ENCODE results near the gene TRRAP. TPM values are rescaled to one million over a fixed set of nuclear protein-coding genes. Genes with fewer than 3 reads are reported as not detected.

The TRRAP gene
- polyA plus RNA-seq, 2 of the 4 experiments (the other 2 are of a cell fraction) = 12.2 to 22.1 TPM

DNA sequence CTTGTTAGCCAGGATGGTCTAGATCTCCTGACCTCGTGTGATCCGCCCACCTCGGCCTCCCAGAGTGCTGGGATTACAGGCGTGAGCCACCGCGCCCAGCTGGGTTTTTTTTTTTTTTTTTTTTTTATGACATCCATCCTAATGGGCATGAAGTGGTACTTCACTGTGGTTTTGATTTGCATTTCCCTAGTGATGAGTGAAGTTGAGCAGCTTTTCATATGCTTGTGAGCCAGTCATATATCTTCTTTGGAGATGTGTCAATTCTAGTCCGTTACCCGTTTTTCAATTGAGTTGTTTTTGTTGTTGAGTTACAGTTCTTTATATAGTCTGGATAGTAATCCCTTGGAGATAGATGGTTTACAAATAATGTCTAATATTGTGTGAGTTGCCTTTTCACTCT, 137.9 kb downstream of the TRRAP start:
- ChIA-PET POLR2A (interaction anchor here (0.6 kb wide), 1 partner anchor 111 kb away, joined by 5 read pairs; no protein-coding TSS in a partner anchor), CTCF (interaction anchor here (0.6 kb wide), 1 partner anchor 1488 kb away, joined by 3 read pairs; no protein-coding TSS in a partner anchor)
- Histone ChIP-seq H3K27ac (no peak overlapping the region), H3K4me2 (no peak overlapping the region), H3K9me3 (no peaks in the 10 kb centered on the region), H3K4me1 (no peaks in the 10 kb centered on the region), H3K4me3 (no peak overlapping the region)
- ATAC-seq = no peak
- TF ChIP-seq SREBF2 (IDR thresholded peaks at IDR 0.05) = no peak
- no peak for TF ChIP-seq TP53 (CRISPR knock-in tag; IDR thresholded peaks at IDR 0.05)
- no peak for TF ChIP-seq CHD2 (IDR thresholded peaks at IDR 0.05; ENCODE audit: low read length, partially characterized antibody)
- no peak for TF ChIP-seq POLR2AphosphoS2 (conservative IDR thresholded peaks at IDR 0.05; ENCODE audit: low read length)
- TF ChIP-seq, protein P1, sequence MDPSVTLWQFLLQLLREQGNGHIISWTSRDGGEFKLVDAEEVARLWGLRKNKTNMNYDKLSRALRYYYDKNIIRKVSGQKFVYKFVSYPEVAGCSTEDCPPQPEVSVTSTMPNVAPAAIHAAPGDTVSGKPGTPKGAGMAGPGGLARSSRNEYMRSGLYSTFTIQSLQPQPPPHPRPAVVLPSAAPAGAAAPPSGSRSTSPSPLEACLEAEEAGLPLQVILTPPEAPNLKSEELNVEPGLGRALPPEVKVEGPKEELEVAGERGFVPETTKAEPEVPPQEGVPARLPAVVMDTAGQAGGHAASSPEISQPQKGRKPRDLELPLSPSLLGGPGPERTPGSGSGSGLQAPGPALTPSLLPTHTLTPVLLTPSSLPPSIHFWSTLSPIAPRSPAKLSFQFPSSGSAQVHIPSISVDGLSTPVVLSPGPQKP (IDR thresholded peaks at IDR 0.05; ENCODE audit: low read depth, low read length) = no peak
- no peak for TF ChIP-seq JUNB (IDR thresholded peaks at IDR 0.05)
- TF ChIP-seq, protein P2, sequence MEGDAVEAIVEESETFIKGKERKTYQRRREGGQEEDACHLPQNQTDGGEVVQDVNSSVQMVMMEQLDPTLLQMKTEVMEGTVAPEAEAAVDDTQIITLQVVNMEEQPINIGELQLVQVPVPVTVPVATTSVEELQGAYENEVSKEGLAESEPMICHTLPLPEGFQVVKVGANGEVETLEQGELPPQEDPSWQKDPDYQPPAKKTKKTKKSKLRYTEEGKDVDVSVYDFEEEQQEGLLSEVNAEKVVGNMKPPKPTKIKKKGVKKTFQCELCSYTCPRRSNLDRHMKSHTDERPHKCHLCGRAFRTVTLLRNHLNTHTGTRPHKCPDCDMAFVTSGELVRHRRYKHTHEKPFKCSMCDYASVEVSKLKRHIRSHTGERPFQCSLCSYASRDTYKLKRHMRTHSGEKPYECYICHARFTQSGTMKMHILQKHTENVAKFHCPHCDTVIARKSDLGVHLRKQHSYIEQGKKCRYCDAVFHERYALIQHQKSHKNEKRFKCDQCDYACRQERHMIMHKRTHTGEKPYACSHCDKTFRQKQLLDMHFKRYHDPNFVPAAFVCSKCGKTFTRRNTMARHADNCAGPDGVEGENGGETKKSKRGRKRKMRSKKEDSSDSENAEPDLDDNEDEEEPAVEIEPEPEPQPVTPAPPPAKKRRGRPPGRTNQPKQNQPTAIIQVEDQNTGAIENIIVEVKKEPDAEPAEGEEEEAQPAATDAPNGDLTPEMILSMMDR (IDR thresholded peaks at IDR 0.05) = no peak
- TF ChIP-seq EHF (CRISPR knock-in tag; IDR thresholded peaks at IDR 0.05) = no peak
- TF ChIP-seq CBX2 (IDR thresholded peaks at IDR 0.05; ENCODE audit: borderline replicate concordance, low read depth) = no peak
- TF ChIP-seq POLR2A (IDR thresholded peaks at IDR 0.05; ENCODE audit: low read length) = no peak
- TF ChIP-seq FOSB (CRISPR knock-in tag; IDR thresholded peaks at IDR 0.05) = no peak
- TF ChIP-seq HOXA7 (CRISPR knock-in tag; IDR thresholded peaks at IDR 0.05) = no peak
- TF ChIP-seq CHD4 (IDR thresholded peaks at IDR 0.05; ENCODE audit: borderline replicate concordance) = no peak
- no peak for FAIRE-seq
- DNase-seq (ENCODE audit: low read depth in 1 of 2, low spot score in 1 of 2) = no peak
- WGBS (ENCODE audit: missing lambda C conversion rate) = 94% methylated on average over 8 of the region's 8 CpGs

DNA sequence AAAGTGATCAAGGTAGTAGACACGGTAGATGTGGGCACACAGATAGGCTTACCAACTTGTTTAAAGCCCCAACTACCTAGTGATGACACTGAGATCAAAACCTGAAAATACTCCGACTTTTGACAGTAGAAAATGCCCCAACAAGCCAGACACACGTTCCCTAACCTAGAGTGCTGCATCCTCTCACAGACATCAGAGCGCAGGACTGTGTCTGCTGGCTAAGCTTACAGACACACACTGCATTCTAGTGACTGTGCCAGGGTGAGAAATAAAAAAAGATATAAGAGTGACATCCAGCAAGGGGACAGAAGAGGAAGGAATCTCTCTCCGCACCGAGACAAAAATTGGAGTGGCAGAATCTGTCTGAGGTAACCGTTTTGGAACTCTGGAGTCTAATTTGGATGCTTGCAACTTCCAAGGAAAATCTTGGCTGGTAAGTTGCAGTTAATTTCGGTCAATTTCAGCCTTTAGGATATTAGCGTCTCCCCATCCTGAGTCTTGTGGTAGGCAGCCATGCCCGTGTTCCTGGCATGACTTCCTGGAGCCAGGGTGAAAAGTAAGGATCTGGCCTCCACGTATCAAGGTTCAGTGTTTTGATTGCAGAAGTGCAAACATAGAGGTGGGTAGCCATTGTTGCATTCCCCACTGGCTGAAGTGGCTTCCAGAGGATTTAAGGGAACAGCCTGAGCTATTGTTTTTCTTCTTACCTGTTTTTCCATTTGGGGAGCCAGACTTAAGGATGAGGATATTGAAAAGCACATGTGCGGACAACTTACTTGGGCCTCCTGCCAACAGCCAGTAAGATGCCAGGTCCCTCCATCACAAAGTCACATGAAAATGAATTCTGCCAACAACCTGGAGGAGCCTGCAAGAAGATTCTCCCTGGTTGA, 141.4 kb downstream of the TRRAP start:
- Histone ChIP-seq H3K4me1 (no peaks in the 10 kb centered on the region), H3K4me2 (no peak overlapping the region), H3K4me3 (no peak overlapping the region), H3K9me3 (no peaks in the 10 kb centered on the region), H3K27ac (no peak overlapping the region)
- WGBS (ENCODE audit: missing lambda C conversion rate) = 90% methylated on average over 12 of the region's 12 CpGs
- ChIA-PET POLR2A (no interaction called here), CTCF (no interaction called here)
- no peak for FAIRE-seq
- TF ChIP-seq ESRRA (IDR thresholded peaks at IDR 0.05; ENCODE audit: borderline replicate concordance, low read length) (no peak), NR3C1 (IDR thresholded peaks at IDR 0.05) (no peak), JUNB (IDR thresholded peaks at IDR 0.05) (no peak), FOSL2 (IDR thresholded peaks at IDR 0.05) (no peak), FOSL2 (CRISPR knock-in tag; IDR thresholded peaks at IDR 0.05) (no peak), FOXS1 (CRISPR knock-in tag; IDR thresholded peaks at IDR 0.05) (no peak)
- TF ChIP-seq, protein P1 (IDR thresholded peaks at IDR 0.05; ENCODE audit: low read depth, low read length) = no peak
- ATAC-seq = no peak
- DNase-seq (ENCODE audit: low read depth in 1 of 2, low spot score in 1 of 2) = no peak

DNA sequence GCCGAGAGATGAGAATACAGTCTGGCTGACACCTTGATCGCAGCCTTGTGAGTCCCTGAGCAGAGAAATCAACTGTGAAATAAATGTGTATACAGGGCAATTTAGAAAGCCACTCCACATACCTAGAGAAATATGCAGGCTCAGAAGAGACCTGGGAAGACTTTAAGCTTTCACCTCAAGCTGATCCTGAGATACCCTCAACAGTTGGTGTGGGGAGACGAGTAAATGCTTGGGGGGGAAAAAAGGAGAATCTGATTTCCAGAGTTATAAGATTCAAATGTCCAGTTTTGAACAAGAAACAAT, 142.0 kb downstream of the TRRAP start:
- Histone ChIP-seq H3K27ac (no peak overlapping the region), H3K4me2 (no peak overlapping the region), H3K4me1 (no peaks in the 10 kb centered on the region), H3K4me3 (no peak overlapping the region), H3K9me3 (no peaks in the 10 kb centered on the region)
- DNase-seq (ENCODE audit: low read depth in 1 of 2, low spot score in 1 of 2) (no peak), FAIRE-seq (no peak), ATAC-seq (no peak)
- TF ChIP-seq EHF (CRISPR knock-in tag; IDR thresholded peaks at IDR 0.05) (no peak), HOXB5 (CRISPR knock-in tag; IDR thresholded peaks at IDR 0.05) (no peak), TP53 (CRISPR knock-in tag; IDR thresholded peaks at IDR 0.05) (no peak), FOSB (CRISPR knock-in tag; IDR thresholded peaks at IDR 0.05) (no peak), RCOR1 (IDR thresholded peaks at IDR 0.05; ENCODE audit: low read depth, low read length) (no peak), MYC (IDR thresholded peaks at IDR 0.05; ENCODE audit: borderline replicate concordance, low read length) (no peak), KDM1A (IDR thresholded peaks at IDR 0.05; ENCODE audit: low read depth) (no peak), BHLHE40 (IDR thresholded peaks at IDR 0.05; ENCODE audit: low read depth, low read length) (no peak), GATA3 (IDR thresholded peaks at IDR 0.05; ENCODE audit: borderline replicate concordance) (no peak)
- TF ChIP-seq, protein P3, sequence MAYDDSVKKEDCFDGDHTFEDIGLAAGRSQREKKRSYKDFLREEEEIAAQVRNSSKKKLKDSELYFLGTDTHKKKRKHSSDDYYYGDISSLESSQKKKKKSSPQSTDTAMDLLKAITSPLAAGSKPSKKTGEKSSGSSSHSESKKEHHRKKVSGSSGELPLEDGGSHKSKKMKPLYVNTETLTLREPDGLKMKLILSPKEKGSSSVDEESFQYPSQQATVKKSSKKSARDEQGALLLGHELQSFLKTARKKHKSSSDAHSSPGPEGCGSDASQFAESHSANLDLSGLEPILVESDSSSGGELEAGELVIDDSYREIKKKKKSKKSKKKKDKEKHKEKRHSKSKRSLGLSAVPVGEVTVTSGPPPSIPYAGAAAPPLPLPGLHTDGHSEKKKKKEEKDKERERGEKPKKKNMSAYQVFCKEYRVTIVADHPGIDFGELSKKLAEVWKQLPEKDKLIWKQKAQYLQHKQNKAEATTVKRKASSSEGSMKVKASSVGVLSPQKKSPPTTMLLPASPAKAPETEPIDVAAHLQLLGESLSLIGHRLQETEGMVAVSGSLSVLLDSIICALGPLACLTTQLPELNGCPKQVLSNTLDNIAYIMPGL (CRISPR knock-in tag; IDR thresholded peaks at IDR 0.05; ENCODE audit: borderline replicate concordance) = no peak
- TF ChIP-seq, protein P4, sequence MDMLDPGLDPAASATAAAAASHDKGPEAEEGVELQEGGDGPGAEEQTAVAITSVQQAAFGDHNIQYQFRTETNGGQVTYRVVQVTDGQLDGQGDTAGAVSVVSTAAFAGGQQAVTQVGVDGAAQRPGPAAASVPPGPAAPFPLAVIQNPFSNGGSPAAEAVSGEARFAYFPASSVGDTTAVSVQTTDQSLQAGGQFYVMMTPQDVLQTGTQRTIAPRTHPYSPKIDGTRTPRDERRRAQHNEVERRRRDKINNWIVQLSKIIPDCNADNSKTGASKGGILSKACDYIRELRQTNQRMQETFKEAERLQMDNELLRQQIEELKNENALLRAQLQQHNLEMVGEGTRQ (IDR thresholded peaks at IDR 0.05) = no peak
- ChIA-PET CTCF (no interaction called here), POLR2A (no interaction called here)
- 95% methylated on average over 3 of the region's 3 CpGs for WGBS (ENCODE audit: missing lambda C conversion rate)
